GM12872 (cell line): ENCODE data around the gene KRTAP10-8.
"Not testable (repeated sequence)": the region's sequence is repeated elsewhere in the genome, so short reads cannot be mapped to it uniquely, and the experiment has no call there.

Experiments
- TF ChIP-seq, protein P1 (sequence below): IDR thresholded peaks from 3 replicates; pipeline ENCODE4 v1.5.1; 2011; ENCODE audit warnings: low read depth, mild to moderate bottlenecking, low read length, moderate library complexity; ENCODE audit not compliant: insufficient read depth

The KRTAP10-8 gene

DNA sequence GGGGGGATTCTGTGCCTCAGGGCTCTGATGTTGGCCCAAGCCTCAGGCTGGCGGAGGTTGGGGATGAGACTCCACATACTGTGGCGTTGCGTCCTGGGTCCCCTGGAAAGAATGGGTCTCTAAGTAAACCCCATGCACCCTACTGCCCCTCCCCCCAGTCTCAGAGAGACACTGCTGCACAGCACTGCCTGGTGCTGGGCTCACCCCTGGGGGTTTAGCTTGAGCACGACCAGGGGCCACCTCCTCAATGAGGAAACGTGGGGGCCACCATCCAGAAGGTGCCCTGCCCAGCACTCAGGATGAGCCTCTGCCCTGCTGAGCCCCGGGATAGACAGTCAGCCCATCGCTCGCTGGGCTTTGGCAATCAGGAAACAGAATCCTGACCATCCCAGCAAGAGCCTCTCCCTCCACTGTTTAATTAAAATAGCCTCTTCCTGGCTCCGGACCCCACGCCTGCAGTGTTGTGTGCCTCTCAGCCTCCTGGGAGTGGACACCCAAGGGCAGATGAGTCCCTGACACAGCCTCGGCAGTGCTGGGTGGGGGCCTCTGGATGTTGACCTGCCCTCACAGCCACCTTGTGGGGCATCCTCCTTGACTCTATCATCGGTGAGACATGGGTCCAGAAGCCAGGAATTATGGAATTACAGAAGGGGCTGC lies 41.9 kb upstream of the KRTAP10-8 start:
- TF ChIP-seq, protein P1, sequence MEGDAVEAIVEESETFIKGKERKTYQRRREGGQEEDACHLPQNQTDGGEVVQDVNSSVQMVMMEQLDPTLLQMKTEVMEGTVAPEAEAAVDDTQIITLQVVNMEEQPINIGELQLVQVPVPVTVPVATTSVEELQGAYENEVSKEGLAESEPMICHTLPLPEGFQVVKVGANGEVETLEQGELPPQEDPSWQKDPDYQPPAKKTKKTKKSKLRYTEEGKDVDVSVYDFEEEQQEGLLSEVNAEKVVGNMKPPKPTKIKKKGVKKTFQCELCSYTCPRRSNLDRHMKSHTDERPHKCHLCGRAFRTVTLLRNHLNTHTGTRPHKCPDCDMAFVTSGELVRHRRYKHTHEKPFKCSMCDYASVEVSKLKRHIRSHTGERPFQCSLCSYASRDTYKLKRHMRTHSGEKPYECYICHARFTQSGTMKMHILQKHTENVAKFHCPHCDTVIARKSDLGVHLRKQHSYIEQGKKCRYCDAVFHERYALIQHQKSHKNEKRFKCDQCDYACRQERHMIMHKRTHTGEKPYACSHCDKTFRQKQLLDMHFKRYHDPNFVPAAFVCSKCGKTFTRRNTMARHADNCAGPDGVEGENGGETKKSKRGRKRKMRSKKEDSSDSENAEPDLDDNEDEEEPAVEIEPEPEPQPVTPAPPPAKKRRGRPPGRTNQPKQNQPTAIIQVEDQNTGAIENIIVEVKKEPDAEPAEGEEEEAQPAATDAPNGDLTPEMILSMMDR, result no peak

DNA sequence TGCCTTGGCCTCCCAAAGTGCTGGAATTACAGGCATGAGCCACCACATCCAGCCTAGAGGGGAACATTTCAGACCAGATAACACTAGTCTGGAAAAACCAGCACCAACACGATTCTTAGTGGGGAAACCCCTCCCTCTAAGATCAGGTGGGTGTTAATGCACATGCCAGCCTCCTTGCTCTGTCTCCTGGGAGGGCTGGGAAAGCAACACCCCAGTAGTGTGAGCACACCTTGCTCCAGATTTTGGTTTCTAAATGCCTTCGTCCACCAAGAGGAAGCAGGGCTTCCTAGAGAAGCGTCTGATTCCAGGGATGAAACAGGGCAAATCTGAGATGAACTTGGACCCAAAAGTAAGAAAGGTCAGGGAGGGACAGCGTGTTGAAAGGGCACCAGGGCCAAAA lies 40.6 kb upstream of the KRTAP10-8 start:
- TF ChIP-seq, protein P1, result no peak

DNA sequence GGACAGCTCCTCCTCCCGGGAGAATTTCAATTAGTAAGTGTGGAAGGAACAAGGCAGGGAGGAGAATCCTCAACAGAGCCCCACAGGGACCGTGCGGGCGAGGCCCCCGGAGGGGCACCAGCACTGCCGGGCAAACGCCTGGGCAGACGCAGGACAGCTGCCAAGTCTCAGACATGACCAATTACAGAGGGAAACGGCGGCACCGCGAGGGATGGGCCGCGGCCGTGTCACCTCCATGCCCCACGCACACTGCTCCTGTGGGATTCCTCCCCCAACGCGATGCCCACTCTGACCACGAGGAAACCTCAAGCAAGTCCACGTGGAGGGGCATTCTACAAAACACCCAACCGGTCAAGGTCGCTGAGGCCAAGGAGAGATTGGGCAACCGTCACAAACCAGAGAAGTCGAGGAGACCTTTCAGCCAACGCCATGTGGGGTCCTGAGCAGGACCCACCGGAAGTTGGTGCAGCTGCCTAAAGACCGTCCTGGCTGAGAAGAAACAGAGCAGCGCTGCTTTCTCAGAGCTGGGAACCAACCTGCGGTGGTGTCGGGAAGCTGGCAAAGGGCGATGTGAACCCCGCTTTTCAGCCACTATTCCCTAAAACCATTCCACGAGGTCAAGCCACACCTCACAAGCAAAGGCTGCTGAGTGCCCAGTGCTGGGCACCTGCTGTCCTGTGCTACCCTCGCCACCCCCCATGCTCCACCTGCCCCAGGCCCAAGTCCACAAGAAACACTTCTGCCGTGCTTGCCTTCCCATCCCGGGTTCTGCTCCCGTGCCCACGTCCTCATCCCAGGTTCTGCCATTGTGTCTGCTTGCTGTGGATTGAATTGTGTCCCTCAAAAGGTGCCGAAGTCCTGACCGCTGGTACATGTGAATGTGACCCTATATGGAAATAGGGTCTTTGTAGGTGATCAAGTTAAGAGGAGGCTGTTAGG lies 39.8 kb upstream of the KRTAP10-8 start:
- TF ChIP-seq, protein P1, result no peak

DNA sequence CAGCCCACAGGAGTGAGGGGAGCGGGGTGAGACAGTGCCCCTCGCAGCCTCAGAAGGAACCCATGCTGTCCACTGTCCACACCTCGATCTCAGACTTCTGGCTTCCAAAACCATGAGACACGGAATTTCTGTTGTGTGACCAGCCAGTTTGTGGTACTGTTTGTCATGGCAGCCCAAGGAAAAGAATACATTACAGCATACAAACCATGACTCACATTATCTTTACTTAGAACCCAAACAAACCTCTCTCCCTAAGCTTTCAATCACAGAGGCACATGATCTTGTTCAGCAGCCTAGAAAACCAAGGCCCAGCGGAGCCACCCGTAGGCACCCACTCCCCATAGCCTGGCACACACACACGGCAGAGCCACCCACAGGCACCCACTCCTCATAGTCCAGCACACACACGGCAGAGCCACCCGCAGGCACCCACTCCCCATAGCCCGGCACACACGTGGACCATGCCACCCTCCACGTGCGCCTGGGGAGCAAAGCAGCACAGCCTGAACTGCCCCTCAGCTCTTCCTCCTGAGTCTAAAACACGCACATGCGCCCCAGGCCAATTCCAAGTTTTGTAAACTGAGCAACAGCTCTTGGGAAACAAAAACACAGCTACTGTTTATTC lies 38.8 kb upstream of the KRTAP10-8 start:
- TF ChIP-seq, protein P1, result no peak

DNA sequence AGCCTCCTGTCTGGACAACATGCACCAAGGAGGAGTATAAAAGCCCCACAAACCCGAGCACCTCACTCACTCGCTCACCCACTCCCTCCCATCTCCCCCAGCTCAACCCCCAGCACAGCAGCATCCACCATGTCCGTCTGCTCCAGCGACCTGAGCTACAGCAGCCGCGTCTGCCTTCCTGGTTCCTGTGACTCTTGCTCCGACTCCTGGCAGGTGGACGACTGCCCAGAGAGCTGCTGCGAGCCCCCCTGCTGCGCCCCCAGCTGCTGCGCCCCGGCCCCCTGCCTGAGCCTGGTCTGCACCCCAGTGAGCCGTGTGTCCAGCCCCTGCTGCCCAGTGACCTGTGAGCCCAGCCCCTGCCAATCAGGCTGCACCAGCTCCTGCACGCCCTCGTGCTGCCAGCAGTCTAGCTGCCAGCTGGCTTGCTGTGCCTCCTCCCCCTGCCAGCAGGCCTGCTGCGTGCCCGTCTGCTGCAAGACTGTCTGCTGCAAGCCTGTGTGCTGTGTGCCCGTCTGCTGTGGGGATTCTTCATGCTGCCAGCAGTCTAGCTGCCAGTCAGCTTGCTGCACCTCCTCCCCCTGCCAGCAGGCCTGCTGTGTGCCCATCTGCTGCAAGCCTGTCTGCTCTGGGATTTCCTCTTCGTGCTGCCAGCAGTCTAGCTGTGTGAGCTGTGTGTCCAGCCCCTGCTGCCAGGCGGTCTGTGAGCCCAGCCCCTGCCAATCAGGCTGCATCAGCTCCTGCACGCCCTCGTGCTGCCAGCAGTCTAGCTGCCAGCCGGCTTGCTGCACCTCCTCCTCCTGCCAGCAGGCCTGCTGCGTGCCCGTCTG lies 38.0 kb upstream of the KRTAP10-8 start, which contains the start of gene KRTAP10-4:
Gene KRTAP10-4 (plus strand): TSS at position 100 of the 827 bp plus-strand sequence. CDS start 30 bp downstream, at position 130.
- TF ChIP-seq, protein P1, result not testable (repeated sequence)

DNA sequence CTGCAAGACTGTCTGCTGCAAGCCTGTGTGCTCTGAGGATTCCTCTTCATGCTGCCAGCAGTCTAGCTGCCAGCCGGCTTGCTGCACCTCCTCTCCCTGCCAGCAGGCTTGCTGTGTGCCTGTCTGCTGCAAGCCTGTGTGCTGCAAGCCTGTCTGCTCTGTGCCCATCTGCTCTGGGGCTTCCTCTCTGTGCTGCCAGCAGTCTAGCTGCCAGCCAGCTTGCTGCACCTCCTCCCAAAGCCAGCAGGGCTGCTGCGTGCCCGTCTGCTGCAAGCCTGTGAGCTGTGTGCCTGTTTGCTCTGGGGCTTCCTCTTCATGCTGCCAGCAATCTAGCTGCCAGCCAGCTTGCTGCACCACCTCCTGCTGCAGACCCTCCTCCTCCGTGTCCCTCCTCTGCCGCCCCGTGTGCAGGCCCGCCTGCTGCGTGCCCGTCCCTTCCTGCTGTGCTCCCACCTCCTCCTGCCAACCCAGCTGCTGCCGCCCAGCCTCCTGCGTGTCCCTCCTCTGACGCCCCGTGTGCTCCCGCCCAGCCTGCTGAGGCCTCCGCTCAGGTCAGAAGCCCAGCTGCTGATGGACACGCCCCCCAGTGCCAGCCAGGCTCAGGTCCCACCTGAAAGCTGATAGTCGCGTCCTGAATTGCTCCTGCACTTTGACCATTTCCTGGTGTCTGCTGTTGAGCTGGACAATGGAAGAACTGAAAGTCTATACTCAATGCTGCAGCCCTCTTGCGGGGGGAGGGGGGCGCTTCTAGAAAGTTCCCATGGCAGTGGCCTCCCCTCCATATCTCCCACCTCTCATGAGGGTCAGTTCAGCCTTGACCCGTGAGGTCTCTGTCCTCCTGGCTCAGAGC lies 37.2 kb upstream of the KRTAP10-8 start:
- TF ChIP-seq, protein P1, result peak; percentile 25; the same call in 1 of the 3 replicates
